ENCODE measurements around the gene METTL18.
A peak's percentile ranks its signal among the peaks of the same experiment; 100 is the strongest.
"Not testable (repeated sequence)": the region's sequence is repeated elsewhere in the genome, so short reads cannot be mapped to it uniquely, and the experiment has no call there.

The METTL18 gene

DNA sequence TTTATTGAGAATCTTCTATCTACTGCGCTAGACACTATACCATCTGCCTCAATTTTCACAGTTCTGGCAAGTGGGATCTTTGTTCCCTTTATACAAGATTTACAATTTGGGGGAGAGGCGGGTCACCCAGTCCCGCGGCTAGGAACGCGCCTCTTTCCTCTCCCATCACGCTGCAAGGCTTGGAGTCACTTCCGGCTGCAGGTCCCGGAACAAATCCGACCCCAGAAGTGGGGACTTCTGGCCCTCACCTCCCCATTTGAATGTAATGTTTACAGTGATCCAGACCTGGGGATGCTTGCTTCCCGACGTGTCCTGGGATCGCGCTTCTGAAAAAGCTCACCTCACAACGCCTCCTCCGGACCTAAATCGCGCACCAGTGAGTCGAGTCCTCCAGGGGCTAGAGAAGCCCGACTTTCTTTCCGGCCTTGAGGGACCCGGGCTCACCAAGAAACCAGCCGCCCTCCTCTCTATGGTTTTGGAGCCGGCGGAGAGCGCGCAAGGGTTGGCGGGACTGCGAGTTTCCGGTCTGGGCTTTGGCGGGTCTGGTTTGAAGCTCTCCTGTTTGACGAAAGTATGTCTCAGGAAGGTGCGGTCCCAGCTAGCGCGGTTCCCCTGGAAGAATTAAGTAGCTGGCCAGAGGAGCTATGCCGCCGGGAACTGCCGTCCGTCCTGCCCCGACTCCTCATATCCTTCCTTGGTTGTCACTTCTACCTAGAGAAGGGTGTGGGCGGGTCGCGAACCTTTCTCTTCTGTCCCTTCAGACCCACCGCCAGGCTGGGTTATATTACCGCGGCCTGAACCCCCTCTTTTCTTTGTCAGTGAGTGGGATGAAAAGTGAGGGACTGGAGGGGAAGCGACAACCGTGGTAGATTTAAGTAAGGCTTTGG, at the start of gene METTL18:
METTL18 (minus strand) TSS at position 378 of the 887 bp plus-strand sequence. CDS start 1,212 bp downstream, outside the sequence.
- peak; percentile 82 to 84 for DNase-seq

DNA sequence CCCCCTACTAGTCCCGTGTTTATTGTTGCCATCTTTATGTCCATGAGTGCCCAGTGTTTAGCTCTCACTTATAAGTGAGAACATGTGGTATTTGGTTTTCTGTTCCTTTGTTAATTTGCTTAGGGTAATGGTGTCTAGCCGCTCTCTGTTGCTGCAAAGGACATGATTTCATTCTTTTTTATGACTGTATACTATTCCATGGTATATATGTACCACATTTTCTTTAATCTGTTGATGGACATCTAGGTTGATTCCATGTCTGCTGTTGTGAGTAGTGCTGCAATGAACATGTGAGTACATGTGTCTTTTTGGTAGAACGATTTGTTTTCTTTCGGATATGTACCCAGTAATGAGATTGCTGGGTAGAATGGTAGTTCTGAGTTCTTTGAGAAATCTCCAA, 44.2 kb upstream of the METTL18 start:
- DNase-seq: no peak

DNA sequence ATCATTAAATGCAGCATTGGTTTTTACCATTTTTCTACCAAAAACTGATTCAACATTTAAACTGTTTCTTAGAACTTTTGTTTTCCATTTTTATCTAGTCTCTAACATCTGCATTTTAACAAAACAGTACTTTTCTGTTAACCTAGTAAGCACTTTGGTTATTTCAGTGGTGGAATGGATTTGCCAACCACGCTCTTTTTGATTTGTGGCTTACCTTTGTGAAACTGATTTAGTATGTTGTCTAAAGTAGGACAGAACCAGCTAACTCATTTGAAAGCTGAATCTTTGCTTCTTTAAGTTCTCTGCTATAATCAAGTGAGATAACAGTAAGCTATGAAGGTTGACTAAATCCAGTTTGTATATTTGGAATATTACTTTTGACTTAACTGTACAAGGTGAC, 41.5 kb upstream of the METTL18 start:
- DNase-seq: no peak

DNA sequence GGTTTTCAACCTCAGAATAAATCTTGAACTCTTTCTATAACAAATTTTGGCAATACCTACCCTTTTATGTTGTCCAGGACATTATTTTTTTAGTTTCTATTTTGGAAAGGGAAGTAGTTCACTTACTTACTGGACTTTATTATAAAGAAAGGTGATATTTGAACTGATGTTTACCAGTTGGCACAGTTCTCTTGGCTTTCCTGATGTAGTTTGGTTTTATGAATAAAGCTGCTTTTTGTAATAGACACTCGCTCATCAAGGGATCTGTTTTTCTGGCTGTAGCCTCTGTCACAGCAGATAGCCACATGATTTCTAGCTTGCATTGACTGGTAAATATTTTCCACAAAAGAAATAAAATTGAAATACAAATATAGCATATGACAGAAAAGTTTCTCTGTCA, 40.9 kb upstream of the METTL18 start:
- DNase-seq: no peak

DNA sequence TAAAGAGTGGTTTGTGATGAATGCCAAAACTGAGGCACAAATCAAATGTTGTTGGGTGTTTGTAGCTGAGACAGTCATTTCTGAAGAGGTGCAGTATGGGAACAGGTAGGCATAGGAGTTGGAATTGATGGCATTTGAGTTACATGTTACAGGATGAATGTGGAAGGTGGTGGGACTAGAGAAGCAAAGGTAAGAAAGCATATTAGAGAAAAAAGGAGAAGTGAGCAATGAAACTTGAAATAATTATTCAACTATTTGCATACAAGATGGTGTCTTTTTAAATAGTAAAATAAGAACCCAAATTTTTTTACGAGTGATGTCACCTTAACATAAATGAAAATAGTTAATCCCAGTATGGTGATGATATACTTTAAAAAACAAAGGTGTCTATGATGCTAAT, 40.2 kb upstream of the METTL18 start:
- no peak for DNase-seq

DNA sequence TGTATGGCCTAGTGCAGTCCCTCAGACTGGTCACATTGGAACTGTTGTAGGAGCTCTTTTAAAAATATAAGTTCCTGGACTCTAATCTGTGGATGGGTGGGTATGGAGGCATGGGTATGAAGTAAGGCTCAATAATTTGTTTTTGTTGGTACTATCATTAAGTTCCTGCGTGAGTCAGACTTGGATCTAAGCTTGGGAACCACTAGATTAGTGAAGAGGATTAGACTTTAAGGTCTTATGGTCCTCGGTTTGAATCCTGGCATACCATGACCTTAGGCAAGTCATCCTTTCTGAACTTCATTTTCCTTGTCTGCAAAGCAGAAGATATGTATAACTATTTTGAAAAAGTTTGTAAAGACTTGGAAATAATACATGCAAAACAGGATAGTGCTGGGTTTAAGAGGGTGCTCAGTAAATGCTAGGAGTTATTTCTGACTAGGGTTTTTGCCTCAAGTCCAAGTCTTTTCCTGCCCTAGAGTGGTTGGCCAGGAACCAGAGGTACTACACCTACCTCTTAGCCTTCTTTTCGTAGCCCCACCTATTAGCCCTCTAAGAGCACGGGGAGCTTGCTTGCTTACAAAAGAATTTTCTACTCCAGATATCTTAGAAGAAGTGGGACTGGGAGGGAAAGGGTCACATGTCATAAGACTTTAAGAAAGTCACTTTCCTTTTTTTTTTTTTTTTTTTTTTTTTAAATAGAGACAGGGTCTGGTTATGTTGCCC, 38.6 kb upstream of the METTL18 start:
- DNase-seq: no peak

DNA sequence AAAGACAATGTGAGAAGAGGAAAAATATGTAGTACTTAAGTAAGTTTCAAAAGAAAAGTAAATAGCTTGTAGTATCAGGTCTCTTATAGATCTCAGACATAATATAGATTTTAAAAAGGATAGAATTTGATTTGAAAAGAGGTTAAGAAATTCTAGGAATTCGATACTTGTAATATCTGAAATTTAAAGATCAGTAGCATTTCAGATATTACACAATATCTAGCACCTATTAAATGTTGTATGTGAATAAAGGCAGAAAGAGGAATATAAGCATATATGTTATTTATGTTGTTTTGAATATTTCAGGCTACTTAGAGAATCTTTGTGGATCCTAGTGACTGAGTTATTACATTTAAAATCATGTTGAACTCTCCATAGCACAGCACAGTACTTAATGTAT, 35.0 kb upstream of the METTL18 start:
- DNase-seq: no peak

DNA sequence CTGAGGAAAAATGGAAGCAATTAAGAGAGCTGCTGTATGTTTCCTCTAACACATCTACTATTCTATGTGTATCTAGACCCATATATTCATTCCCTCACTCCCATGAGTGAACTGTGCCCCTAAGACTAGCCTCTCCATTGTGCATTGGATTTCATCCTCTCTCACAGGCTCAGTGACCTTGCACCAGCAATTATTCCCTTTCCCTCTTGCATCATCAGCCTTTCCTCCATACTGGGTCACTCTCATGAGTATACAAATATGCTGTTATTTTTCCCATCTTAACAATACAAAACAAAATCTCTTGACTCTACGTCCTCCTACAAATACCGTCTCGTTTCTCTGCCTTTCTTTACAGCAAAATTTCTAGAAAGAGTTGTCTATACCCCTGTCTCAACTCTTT, 29.4 kb upstream of the METTL18 start:
- DNase-seq: no peak

DNA sequence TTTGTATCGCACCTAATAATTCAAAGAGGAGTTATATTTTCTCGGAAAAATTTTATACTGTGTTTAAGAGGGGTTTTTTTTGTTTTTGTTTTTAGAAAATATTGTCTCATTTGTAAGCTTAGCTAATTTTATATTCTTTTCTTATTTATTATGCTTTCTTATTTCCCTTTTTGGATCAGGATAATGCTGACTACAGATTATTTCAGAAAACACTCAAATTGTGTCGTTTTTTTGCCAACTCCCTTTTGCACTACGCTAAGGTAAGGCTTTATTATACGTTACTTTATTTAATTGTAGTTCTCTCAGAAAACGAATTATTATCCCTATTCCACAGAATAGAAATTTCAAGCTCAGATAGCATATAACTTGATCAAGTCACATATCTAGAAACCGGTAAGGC, 26.8 kb upstream of the METTL18 start:
- no peak for DNase-seq

DNA sequence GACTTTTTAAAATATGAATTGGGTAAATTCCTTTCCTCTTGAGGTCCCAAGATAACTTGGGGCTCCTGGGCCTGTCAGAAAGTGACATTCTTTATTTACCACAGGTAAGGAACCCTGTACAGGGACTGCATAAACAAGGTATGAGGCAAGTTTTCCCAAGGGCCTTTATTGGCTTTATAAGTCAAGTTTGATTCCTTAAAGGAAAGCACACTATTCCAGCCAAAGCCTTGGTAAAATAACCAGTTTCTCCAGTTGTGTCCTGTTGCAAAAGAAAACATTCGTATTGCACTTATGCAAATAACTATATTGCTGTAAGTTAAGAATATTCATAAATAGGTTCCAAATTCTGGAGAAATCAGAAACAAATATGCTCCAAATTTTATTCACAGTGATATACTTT, 21.9 kb upstream of the METTL18 start:
- no peak for DNase-seq

DNA sequence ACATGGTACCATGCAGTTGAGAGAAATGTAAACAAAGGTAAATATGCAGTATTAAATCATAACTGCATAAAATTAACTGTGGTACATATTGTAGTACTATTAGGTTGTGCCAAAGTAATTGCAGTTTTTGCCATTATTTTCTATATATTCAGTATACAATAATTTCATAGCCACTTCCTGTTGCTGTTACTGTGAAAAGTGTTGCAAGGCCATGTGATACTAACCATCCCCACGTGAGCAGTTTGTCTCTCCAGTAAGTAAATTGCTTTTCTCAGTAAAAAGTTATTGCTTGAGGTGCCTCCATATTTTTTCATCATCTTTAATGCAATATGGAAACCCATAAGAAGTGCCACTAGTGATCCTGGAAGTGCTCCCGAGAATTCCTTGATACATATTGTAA, 19.6 kb upstream of the METTL18 start:
- DNase-seq: no peak

DNA sequence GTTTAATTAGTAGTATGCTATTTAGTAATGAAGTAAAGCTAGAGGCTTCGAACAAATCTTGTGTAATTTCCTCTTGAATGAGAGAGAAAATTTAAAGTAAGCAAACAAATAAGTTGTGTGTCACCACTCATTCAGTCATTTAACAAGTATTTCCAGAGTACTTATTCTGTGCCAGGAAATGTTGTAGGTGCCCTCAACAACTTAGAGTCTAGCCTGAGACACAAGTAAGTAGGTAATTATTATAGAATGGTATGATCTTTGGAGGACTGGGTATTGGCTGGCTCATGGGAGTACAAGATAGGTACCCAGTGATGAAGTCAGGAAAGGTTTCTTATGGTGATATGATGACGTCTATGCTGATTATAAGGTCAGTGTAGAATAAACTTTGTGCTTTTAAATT, 17.4 kb upstream of the METTL18 start:
- DNase-seq: no peak

DNA sequence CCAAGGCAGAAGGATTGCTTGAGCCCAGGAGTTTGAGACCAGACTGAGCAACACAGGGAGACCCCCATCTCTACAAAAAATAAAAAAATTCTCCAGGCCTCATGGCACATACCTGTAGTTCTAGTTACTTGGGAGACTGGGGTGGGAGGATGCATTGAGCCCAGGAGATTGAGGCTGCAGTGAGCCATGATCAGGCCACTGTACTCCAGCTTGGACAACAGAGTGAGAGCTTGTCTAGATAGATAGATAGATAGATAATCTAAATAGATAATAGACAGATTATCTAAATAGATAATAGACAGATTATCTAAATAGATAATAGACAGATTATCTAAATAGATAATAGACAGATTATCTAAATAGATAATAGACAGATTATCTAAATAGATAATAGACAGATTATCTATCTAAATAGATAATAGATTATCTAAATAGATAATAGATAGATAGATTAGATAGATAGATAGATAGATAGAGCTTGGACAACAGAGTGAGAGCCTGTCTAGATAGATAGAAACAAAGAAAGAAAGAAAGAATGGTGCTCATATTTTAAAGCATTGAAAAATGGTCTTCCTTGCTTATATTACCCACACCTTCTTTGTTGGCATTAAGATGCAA, 16.8 kb upstream of the METTL18 start:
- DNase-seq: not testable (repeated sequence)

DNA sequence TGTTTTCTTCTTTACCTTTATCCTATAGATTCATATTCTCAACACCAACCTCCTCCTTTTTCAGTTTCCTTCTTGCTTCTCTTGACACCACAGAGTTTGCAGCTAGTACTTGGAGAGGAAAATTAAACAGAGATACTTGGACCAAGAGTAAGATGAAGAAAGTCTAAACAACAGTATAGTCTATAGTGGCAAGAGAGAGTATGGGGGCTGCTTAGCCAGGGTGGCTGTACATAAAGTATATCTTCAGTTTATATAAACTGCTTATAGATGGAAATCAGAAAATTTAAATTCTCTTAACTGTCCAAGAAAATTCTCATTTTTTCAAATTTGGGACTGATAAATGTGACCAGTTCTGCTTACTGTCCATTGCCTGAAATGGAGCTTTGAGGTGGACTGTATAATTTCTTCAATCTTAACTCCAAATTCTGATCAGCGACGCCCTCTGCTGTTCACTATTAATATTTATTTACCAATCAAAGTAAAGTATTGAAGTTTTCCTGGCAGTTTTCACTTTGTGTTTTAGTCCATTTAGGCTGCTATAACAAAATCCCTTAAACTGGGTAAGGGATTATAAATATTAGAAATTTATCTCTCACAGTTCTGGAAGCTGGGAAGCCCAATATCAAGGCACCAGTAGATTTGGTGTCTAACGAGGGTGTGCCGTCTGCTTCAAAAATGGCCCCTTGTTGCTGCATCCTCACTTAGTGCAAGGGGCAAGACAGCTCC, 14.8 kb upstream of the METTL18 start:
- DNase-seq: no peak

DNA sequence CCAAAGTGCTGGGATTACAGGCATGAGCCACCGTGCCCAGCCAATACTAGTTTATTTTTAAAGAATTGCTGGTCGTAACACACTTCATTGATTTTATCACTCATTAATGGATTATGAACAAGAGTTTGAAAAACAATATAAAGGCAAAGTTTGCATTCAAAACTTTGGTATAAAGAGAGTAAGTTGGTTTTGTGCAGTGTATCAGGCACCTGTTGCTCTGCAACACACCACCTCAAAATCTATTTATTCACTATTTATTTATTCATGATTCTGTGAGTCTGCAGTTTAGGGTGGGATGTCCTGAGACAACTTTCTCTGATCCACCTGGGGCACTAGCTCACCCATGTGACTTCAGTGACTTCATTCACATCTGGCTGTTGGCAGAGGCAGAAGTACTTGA, 10.2 kb upstream of the METTL18 start:
- DNase-seq: no peak

DNA sequence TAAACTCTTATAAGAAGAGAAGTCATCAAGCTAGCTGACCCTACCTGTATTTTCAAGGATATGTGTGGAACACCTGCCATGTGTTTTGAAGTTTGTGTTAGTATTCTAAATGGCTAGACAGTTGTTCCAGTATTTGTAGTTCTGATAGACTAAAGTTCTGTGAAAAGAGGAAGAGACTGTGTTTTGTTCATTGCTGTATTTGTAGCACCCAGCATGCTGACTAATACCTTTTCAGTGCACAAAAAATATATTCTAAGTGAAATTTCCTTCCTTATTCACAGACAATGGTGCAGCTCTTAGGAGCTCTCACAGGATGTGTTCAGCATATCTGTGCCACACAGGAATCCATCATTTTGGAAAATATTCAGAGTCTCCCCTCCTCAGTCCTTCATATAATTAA, 8.2 kb upstream of the METTL18 start:
- DNase-seq: no peak

DNA sequence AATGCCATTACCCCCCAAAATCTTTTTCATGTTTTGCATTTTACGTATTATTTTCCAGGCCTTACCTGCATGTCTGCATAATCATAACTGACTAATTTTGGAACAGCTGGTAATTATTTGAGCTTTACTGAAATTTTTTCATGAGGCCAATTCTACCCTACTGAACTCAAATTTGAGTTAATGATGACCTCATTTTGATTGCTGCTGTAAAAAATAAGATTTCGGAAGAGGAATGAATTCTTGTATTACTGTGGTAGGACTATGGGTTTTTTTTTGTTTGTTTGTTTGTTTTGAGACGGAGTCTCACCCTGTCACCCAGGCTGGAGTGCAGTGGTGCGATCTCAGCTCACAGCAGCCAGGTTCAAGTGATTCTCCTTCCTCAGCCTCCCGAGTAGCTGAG, 2.6 kb upstream of the METTL18 start:
- no peak for DNase-seq

DNA sequence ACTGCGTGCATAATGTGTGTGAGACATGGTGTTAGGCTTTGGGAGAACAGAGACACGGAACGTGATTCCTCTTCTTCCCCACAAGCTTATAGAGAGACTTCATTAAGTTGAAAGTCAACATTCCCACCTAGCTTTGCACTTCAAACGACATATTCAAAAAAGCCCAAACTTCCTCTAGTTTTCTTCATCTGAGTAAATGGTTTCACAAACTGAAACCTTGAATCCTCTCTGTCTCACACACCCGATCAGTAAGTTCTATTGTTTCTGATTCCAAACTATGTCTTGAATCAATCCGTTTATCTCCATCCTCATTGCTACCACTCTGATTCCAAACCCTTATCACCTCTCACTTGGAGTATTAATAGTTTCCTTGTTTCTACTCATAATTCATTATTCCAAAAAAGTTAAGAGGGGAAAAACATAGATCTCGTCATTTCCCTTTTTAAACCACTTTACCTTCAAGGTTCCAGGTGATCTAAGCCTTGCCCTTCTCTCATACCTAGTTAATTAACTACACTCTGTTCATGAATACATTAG, 1.6 kb upstream of the METTL18 start:
- no peak for DNase-seq

DNA sequence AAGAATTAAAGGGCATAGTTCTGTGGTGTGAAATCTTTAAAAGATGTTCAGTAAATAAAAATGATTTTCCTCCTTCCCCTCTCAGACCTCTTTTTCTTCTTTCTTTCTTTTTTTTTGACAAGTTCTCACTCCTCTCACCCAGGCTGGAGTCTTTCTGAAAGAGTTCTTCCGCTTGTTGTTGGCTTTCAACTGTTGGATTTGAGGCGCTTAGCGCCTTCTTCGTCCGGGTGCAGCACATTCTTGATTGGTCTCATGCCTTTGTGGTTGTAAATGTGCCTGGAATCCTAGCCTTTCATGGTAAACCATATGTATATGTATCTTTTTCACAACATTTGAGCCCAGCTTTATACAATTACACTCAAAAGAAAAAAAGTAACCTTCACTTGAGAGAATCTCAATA, 980 bp upstream of the METTL18 start:
- DNase-seq: no peak

DNA sequence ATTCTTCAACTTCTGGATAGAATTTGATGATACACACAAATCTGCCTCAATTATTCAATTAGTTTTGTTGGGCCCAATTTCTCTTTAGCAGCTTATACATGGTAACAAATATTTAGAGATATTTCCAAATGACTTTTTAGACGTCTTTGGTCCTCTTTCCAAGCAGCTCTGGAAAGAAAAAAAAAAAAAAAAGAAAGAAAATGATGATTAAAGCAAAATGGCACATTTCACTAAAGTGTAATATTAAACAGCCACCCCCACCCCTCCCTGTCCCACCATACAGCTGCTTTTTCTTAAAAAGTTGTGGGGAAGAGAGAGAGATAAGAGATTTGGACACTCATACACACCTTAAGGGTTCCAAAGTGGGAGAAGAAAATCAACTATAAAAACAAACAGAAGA, 977 bp downstream of the METTL18 start:
- DNase-seq: no peak

DNA sequence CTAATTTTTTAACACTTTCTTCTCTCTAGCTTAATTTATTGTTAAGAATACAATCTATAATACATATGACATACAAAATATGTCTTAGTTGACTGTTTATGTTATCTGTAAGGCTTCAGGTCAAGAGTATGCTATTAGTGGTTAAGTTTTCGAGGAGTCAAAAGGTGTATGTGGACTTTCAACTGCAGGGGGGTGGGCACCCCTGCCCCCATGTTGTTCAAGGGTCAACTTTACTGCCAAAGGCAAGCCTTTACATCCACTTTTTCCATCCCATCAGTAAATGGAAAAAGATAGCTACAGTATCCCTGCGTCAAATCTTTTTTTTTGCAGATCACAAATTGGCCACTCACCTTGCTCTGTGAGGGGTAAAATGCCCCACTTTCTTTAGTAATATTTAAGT, 6.3 kb downstream of the METTL18 start:
- DNase-seq: no peak

DNA sequence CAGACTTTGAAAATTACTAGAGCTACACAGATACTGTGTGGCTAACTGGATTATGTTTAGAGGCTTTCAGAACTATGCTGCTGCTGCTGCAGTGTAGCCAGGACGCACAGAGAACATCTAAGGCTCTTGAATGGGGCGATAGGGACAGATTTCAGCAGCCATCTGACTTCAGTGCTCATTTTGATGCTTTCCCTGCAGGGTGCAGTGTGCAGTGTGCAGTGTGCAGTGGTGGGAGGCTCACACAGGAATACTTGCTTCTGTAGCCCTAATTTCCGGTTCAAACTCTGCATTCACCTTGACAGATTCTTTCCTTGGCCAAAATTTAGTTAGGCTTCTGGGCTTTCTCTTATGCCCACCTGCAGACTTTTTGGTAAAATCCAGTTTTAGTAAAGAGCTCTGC, 7.7 kb downstream of the METTL18 start:
- DNase-seq: no peak

DNA sequence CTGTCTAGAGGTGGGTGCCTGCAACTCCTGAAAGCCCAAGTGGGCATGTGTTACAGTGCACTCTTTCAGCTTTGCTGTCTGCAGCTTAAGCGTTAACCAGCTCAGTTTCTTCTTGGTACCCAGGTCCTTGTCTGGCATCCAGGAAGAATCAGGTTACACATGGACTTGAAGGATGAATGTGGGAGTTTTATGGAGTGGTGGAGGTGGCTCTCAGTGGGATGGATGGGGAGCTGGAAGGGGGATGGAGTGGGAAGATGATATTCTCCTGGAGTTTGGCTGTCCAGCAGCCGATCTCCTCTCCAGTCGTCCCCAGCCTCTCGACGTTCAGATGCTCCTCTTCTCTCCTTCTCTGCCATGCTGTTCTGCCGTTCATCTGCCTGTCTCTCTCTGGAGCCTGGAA, 9.4 kb downstream of the METTL18 start:
- DNase-seq: no peak

Data from stimulated activated CD4-positive, alpha-beta T cell treated with anti-CD3 and anti-CD28 coated beads, Interleukin-2, amount 100 ng/mL, for 48 hours (primary cell).